GM12864 (cell line): ENCODE data around the gene MAPT.

Experiments
- DNase-seq: peaks from one replicate; pipeline ENCODE4 v3.0.0-alpha.2; 2011; ENCODE audit warnings: low read depth
- H3K4me3 ChIP-seq: 2 replicates; pipeline ENCODE4 v1.5.1; 2011; ENCODE audit warnings: mild to moderate bottlenecking, low read depth, low read length, control low read depth
- CTCF ChIP-seq: IDR thresholded peaks from 2 replicates; pipeline ENCODE4 v1.5.1; 2011; ENCODE audit warnings: low read depth, mild to moderate bottlenecking, moderate library complexity, low read length, control low read depth, inconsistent platforms; ENCODE audit errors: missing control alignments

The MAPT gene

GRCh38 chr17:45896803-45897693, 2.7 kb downstream of the MAPT start:
- DNase-seq: no peak
- TF ChIP-seq CTCF: no peak
- H3K4me3 ChIP-seq: no peak overlapping the region

- no peak for TF ChIP-seq CTCF
- no peak overlapping the region for H3K4me3 ChIP-seq
- no peak for DNase-seq
These were observed 5.8 kb downstream of the MAPT start for GRCh38 chr17:45900136-45900535.

- no peak for TF ChIP-seq CTCF
- no peak overlapping the region for H3K4me3 ChIP-seq
- DNase-seq: no peak
These were observed 6.5 kb downstream of the MAPT start for GRCh38 chr17:45900723-45901415.

GRCh38 chr17:45902892-45903346, 8.6 kb downstream of the MAPT start:
- TF ChIP-seq CTCF: no peak
- DNase-seq: no peak
- no peak overlapping the region for H3K4me3 ChIP-seq

- no peak for DNase-seq
- no peak overlapping the region for H3K4me3 ChIP-seq
- no peak for TF ChIP-seq CTCF
These were observed 10.5 kb downstream of the MAPT start for GRCh38 chr17:45904866-45905265.

- no peak for DNase-seq
- no peak overlapping the region for H3K4me3 ChIP-seq
- TF ChIP-seq CTCF: no peak
These were observed 11.5 kb downstream of the MAPT start for GRCh38 chr17:45905814-45906213.
